RWPE1 (cell line): ENCODE data around the gene PSMC5.

Source experiments
- CTCF ChIA-PET: fragments of 350-600 bp; sonication (Branson Sonifier 250); formaldehyde crosslinking; extraction: SDS; loops from one replicate; lab custom pipeline; 2021; lab: Yijun Ruan, JAX
- POLR2A ChIA-PET: fragments of 400-600 bp; formaldehyde crosslinking; extraction: SDS; loops from one replicate; lab custom pipeline; 2020; ENCODE audit warnings: antibody characterized with exemption; ENCODE audit not compliant: low non-redundant PET; lab: Yijun Ruan, JAX
- DNase-seq: peaks from one replicate; pipeline ENCODE4 v3.0.0; 2012; ENCODE audit warnings: low spot score
- H3K27ac ChIP-seq: fragments of 450-650 bp; 2 replicates; pipeline ENCODE4 v1.5.1; 2017
- TF ChIP-seq, protein P1 (sequence below): fragments of 450-650 bp; conservative IDR thresholded peaks from 2 replicates; pipeline ENCODE4 v1.5.1; 2017; ENCODE audit warnings: low read depth, mild to moderate bottlenecking

The PSMC5 gene

DNA sequence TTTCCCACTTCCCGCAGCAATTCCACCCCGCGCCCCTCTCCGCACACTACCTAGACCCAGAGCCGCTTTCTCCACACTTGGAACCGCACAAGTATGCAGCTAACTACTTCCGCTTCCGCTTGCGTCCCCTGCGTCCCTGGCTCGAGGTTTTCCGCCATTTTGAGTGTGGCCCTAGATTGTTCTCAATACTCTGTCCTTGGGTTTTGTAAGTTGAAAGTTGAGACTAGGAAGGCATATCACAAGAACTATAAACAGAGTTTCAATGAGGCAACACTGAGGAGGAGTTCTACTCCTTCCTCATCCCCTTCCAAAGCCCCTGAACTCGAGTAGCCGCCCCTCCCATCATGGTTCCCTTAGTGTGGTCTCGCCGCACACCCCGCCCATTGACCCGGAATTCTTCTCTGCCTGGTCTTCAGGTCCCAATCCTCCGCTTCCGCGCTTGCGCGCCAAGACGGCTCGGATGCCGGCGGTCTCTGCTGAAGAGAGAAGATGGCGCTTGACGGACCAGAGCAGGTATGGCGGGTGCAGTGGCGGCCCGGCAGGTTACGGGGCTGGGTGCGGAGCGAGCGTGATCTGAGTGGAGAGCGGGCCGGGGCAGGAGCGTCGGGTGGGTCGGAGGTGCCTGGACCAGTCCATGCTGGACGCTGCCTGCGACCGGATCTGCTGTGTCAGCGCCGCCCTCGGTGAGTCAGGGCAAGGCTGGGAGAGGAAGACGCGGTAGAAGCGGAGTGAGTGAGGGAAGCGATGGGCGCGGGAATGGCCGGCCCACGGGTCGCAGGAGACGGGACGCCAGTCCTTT is at the start of gene PSMC5, which contains the start of gene FTSJ3:
TSS of gene PSMC5 (plus strand) at position 430 of the 799 bp plus-strand sequence. CDS start at position 490, 60 bp downstream.
TSS of gene FTSJ3 (minus strand) at position 662 of the 799 bp plus-strand sequence. CDS start 761 bp downstream, outside the sequence.
- H3K27ac ChIP-seq = peak within 1 kb of the TSS; percentile 88
- TF ChIP-seq, protein P1, sequence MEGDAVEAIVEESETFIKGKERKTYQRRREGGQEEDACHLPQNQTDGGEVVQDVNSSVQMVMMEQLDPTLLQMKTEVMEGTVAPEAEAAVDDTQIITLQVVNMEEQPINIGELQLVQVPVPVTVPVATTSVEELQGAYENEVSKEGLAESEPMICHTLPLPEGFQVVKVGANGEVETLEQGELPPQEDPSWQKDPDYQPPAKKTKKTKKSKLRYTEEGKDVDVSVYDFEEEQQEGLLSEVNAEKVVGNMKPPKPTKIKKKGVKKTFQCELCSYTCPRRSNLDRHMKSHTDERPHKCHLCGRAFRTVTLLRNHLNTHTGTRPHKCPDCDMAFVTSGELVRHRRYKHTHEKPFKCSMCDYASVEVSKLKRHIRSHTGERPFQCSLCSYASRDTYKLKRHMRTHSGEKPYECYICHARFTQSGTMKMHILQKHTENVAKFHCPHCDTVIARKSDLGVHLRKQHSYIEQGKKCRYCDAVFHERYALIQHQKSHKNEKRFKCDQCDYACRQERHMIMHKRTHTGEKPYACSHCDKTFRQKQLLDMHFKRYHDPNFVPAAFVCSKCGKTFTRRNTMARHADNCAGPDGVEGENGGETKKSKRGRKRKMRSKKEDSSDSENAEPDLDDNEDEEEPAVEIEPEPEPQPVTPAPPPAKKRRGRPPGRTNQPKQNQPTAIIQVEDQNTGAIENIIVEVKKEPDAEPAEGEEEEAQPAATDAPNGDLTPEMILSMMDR = peak; percentile 68
- DNase-seq = peak; percentile 89
- POLR2A ChIA-PET = interaction anchor here (0.6 to 1.0 kb wide), 3 partner anchors 12 to 25 kb away, joined by 3 read pairs; no protein-coding TSS in a partner anchor
- CTCF ChIA-PET = interaction anchor here (0.6 kb wide), 2 partner anchors 22 to 33 kb away, joined by 3 to 5 read pairs; no protein-coding TSS in a partner anchor

DNA sequence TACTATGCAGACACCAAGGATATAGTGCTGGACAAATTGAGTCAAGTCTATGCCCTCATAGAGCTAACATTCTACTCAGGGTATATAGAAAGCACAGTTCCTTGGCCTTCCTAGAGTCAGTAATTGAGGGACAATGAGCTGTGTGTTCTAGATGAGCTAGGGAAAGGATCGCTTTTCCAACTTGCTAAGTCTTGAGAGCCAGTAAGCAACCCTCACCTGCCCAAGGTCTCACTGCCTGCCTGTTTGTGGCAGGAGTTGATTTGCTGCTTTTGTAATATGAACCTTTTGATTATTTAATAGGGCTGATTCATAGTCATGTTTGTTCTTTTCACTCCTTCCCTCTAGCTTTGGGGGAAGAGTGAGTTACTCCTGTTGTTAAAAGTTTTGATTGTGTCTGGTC is 46.7 kb upstream of the PSMC5 start:
- ChIA-PET CTCF (no interaction called here), POLR2A (no interaction called here)
- peak; percentile 66 for DNase-seq
- TF ChIP-seq, protein P1 = no peak
- no peak overlapping the region for H3K27ac ChIP-seq

DNA sequence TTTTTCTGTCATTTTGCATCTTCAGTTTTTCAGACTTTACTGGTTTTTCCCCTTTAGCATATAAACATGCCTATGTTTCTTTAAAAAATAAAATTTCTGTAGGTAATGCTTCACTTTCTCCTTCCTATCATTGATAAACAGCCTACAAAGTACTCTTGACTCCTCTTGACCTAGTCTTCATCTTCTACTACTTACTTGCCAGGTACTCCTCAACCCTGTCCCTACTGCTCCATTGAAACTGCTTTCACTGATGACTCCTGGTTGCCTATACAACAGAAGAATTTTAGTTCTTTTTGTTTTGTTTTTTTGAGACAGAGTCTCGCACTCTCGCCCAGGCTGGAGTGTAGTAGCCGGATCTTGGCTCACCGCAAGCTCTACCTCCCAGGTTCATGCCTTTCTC is 46.3 kb upstream of the PSMC5 start:
- peak overlapping the region; percentile 28; the same call in 1 of the 2 replicates for H3K27ac ChIP-seq
- no peak for DNase-seq
- POLR2A ChIA-PET = no interaction called here
- TF ChIP-seq, protein P1 = no peak
- CTCF ChIA-PET = no interaction called here

DNA sequence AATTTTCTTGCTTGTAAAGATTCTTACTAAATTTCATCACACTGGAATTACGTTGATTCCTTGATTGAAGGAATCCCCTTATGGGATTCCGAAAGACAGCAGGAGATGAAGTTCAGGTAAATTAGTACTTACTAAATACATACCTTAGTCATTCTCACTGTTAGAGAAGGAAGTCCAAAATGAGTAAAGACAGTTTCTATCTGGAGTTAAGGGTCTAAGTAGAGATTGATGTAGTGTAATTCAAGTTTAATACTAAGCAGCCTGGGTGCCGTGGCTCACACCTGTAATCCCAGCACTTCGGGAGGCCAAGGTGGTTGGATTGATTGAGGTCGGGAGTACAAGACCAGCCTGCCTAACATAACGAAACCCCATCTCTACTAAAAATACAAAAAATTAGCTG is 43.7 kb upstream of the PSMC5 start:
- no peak overlapping the region for H3K27ac ChIP-seq
- TF ChIP-seq, protein P1 = no peak

DNA sequence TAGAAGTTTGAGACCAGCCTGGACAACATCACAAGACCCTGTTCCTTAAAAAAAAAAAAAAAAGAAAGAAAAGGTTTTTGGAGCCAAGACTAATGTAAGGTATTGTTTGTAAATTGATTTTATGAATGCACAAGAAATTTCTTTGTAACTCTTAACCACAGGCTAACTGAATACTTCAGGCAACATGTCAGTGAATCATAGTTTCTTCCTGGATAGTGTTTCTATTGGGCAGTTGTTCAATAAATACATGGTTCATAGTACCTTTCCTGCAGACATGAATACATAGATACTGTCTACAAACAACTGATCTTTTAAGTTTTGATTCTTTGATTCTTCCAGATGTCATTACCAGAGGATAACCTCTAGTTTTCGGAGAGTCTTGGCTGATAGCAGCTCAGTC is 41.7 kb upstream of the PSMC5 start:
- TF ChIP-seq, protein P1 = no peak
- peak; percentile 45 for DNase-seq
- POLR2A ChIA-PET = no interaction called here
- H3K27ac ChIP-seq = peak overlapping the region; percentile 49
- CTCF ChIA-PET = no interaction called here

More for the DNA sequence above, 43.7 kb upstream of the PSMC5 start:
- ChIA-PET POLR2A (no interaction called here), CTCF (no interaction called here)
- no peak for DNase-seq

DNA sequence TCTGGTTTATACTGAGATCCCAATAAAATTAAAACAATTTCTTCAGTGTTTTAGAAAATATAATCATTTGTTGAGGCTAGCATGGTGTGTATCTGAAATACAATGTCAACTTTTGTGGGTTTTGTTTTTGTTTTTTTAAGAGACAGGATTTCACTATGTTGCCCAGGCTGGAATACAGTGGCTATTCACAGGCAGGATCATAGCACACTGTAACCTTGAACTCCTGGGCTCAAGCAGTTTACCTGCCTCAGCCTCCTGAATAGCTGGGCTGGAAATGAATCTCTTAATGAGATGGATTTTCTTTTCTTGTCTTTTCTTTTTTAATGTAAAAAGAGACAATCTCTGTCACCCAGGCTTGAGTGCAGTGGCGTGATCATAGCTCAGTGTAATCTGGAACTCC is 41.1 kb upstream of the PSMC5 start:
- TF ChIP-seq, protein P1 = no peak
- ChIA-PET CTCF (no interaction called here), POLR2A (no interaction called here)
- no peak for DNase-seq
- H3K27ac ChIP-seq = no peak overlapping the region
